Endometrial microvascular endothelial cells (primary cell): Measurements from ENCODE around the gene PDGFC. TPM values are rescaled to one million over a fixed set of nuclear protein-coding genes. Genes with fewer than 3 reads are reported as not detected.

Experiments
- in situ Hi-C: cut with HindIII; loops from 2 replicates; pipeline ENCODE4 v1.10.0; 2017; ENCODE audit warnings: low sequenced_read_pairs, low pct_unique_long_range_greater_than_20kb; ENCODE audit errors: inconsistent ontology term
- total RNA-seq: library from RNA; depleted of rRNA; stranded (reverse); fragments of >200 nt; gene quantifications from one replicate; pipeline ENCODE4 v1.2.3, GENCODE V29; 2015; ENCODE audit errors: inconsistent ontology term

PDGFC gene
- total RNA-seq, 1 donor from 2014 or later, result 23.4 TPM

DNA sequence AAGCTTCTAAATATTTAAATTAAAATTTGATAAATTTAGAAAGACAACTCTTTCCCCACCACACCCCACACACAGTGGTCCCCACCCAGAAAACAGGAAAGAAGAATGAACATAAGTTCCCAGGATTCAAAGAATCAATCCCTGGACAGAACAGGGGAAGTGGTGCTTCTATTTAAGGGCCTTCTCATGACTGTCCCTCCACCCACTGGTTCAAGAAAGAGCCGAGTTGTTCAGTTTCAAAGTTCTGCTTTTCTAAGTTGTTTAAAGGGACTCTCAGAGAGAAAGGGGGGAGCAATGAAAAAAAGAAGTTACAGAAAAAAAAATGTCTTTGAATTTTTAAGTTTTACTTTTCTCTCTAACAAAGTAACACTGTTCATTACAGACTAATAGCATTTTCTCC, 195.8 kb downstream of the PDGFC start:
- in situ Hi-C loops, result no loop called here

DNA sequence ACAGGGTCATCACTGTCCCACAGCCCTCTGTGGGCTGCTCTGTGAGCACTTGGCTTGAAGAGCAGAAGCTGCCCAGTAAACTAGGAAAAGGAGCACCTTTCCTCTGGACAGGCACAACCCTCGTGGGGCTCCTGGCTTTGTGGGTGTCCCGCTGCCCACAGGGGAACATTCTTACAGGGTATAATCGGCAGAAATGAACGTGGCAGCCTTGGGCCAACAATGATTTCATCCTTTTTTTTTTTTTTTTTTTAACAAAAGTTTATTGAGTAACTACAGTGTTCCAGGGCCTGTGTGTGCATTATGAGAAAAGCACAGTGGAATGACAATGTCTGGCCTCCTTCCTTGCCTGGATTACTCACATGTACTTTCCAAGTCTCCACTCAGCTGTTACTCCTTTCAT, 197.2 kb downstream of the PDGFC start:
- in situ Hi-C loops, result no loop called here

DNA sequence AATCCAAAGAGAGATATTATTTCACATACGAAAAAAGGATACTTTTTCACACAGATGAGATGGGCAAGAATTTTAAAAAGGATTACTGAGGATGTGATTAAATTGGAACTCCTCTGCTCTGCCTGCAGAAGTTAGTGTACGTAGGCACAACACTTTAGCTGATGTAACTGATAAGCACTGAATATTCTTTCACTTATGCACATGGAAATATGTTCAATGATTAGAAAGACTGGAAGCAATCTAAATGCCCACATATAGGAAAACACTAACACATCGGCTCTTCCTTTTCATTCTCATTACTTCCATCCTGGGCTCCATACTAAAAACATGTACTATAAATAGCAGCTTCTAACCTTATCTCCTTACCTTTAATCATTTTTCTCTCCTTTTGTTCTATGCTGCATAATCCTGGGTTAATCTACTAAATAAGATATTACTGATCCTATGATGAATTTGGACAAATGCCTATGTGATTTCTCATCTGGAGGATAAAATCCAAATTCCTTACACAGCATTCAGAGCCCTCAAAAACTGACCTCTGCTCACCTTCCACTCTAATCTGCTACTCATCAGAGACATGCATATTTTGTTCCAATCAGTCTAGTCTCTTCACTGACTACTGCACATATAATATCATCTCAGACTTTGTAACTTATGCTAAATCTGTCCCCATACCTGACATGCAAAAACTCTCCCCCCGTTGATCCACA, 197.8 kb downstream of the PDGFC start:
- in situ Hi-C loops, result no loop called here

GRCh38 chr4:156771171-156771837, 200.3 kb downstream of the PDGFC start:
- in situ Hi-C loops, result no loop called here

DNA sequence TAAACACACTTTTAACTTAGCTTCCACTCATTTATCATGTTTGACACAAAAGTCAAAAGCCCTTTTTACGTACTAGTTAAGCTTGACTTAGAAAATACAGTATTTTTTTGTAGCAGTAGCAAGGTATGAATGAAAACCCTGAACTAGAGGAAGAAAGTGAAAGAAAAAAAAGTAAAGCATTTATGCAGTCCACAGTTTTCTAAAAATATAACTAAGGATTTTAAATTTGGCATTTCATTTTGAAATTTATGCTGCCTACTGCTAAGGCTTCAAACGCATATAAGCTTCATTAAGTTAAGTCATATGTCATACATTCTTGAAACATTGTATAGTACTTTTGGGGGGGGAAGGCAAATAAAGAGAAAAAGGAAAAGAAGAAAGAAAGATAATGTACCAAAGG, 201.5 kb downstream of the PDGFC start:
- in situ Hi-C loops, result no loop called here

- in situ Hi-C loops, result no loop called here
Measured at GRCh38 chr4:156767911-156768415, 203.6 kb downstream of the PDGFC start.

- in situ Hi-C loops, result no loop called here
Measured at GRCh38 chr4:156766846-156767245, 204.8 kb downstream of the PDGFC start.

DNA sequence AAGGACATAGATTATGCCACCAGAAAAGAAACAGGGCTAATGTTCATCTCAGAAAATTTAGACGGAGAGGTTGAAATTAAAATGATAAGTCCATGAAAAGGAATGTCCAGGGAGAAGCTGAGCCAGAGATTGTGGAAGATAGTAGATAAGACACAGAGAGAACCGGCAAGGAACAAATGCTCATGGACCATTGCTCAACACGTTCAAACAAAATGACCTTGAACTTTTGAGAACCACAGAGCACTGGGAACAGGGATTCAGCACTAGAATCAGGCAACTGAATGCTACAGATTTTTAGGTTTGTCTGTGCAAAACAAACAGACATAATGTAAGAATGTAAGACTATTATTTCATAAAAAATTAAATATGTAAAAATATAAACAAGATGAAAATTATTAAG, 206.3 kb downstream of the PDGFC start:
- in situ Hi-C loops, result no loop called here

DNA sequence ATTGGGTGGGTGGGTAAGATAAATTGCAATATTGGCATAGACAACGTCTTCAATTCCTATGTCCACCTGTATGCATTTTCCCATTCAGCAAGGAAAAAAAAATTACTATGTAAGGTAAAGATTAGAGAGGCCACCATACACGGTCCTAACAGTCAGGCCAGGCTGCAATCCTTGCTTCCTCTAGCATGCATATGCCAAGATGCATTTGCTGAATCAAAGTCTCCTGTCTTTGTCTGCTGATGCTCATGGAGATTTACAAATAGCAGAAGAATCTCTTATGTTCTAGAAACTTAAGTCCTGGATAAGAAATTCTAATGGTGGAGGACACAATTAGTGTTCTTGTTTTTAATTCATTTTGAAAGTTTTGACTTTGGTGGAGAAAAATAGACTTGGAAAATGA, 206.8 kb downstream of the PDGFC start:
- in situ Hi-C loops, result no loop called here

- in situ Hi-C loops, result no loop called here
Measured at GRCh38 chr4:156764145-156764544, 207.5 kb downstream of the PDGFC start.

GRCh38 chr4:156763511-156763910, 208.1 kb downstream of the PDGFC start:
- in situ Hi-C loops, result no loop called here

DNA sequence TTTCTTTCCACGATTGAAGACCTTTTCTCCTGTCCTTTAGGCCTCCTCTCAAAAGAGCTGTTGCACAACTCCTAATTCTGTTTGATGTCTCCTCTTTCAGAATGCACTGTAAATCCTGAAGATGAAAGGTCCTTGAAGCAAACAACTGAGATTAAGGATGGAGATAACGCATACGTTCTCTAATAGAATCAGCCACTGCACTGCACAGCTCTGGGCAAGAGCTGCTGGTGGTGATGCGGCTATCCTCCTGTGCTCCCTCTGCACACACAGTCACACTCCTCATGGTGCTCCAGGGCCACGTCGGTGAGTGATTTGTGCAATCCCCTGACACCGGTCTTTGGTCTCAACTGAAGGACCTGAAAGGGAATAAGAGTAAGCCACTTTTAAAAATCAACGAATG, 208.7 kb downstream of the PDGFC start:
- in situ Hi-C loops, result no loop called here

DNA sequence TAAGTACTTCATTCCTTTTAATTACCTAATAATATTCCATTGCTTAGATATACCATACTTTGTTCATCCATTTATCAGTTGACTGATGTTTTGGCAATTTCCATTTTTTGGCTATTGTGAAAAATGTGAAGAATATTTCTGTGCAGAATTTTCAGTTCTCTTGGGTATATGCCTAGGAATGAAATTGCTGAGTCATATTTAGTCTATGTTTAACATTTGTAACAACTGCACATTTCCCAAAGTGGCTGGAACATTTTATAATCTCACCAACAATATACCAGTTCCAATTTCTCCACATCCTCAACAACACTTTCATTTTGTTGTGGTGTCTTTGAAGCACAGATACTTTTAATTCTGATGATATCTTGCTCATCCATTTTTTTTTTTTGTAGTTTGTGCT, 215.5 kb downstream of the PDGFC start:
- in situ Hi-C loops, result no loop called here

DNA sequence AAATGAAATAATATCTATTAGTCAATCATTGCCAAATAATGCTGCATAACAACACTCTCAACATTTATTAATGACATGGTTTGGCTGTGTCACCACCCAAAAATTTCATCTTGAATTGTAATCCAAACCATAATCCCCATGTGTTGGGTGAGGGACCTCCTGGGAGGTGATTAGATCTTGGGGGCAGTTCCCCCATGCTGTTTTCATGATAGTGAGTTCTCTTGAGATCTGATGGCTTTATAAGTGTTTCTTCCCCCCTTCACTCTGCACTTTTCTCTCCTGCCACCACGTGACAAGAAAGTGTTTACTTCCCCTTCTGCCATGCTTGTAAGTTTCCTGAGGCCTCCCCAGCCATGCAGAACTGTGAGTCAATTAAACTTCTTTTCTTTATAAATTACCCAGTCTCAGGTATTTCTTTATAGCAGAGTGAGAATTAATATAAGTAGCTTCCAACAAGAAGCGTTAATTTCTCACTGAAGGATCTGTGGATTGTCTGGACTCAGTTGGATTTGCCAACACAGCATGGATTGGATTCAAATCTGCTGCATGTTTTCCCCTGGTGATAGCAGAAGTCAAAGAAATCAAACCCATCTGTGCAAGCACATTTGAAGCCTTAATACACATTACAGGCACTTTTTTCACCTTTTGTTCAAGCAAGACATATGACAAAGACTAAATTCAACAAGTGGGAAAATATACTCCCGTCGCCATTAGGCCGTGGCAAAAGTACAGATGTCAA, 216.6 kb downstream of the PDGFC start:
- in situ Hi-C loops, result no loop called here

DNA sequence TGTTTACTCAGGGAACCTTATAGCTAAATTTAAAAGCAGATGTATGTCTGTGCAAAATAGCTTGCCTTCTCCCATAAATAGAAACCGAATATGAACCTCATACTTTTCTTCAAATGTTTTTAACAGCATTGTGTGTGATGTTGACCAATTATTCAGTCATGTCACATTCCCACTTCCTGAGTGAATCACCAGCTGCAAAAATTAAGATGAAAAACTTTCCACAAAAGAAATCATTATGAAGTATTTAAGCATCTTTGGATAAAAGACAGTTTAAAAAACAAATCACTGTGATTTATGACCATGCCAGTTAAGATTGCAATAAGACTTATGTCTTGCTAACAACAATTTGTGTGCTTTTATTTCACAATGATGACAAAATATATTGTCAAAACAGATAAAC, 220.1 kb downstream of the PDGFC start:
- in situ Hi-C loops, result no loop called here

GRCh38 chr4:156749426-156750403, 221.9 kb downstream of the PDGFC start:
- in situ Hi-C loops, result no loop called here

GRCh38 chr4:156746111-156746510, 225.5 kb downstream of the PDGFC start:
- in situ Hi-C loops, result no loop called here

GRCh38 chr4:156738766-156739165, 232.8 kb downstream of the PDGFC start:
- in situ Hi-C loops, result no loop called here
